ENCODE data around the gene ZNF532. TPM values are rescaled to one million over a fixed set of nuclear protein-coding genes. Genes with fewer than 3 reads are reported as not detected.

The ZNF532 gene
- total RNA-seq, 4 donors from 2014 or later: 48.3 to 128 (median 96.2) TPM

- Histone ChIP-seq H3K9me3 (peaks cover 0 to 10% (median 0%) of the 10 kb centered on the region in 3 donors), H3K27ac (no peak overlapping the region), H3K27me3 (no peaks in the 10 kb centered on the region), H3K4me3 (no peak overlapping the region), H3K4me1 (no peaks in the 10 kb centered on the region), H3K36me3 (peaks cover 0 to 6% of the 10 kb centered on the region in 2 donors)
- no peak for TF ChIP-seq POLR2AphosphoS5 (IDR thresholded peaks at IDR 0.05)
- TF ChIP-seq EP300 (IDR thresholded peaks at IDR 0.05): no peak
- no peak for TF ChIP-seq POLR2A (IDR thresholded peaks at IDR 0.05)
- TF ChIP-seq CTCF (IDR thresholded peaks at IDR 0.05): no peak
- 84 to 100% methylated on average over 1 to 2 of the region's 2 CpGs for WGBS, 2 donors (ENCODE audit: low coverage in 1 of 2)
- no peak for ATAC-seq
Measured at GRCh38 chr18:58989184-58989759, 124.6 kb downstream of the ZNF532 start.

- Histone ChIP-seq H3K4me1 (no peaks in the 10 kb centered on the region), H3K27me3 (no peaks in the 10 kb centered on the region), H3K27ac (peak overlapping the region in 3 of 4 donors; percentile 42 to 68 (median 66)), H3K36me3 (no peaks in the 10 kb centered on the region), H3K9me3 (peaks cover 0 to 10% (median 0%) of the 10 kb centered on the region in 3 donors), H3K4me3 (no peak overlapping the region)
- TF ChIP-seq EP300 (IDR thresholded peaks at IDR 0.05) (no peak), POLR2A (IDR thresholded peaks at IDR 0.05) (no peak), CTCF (IDR thresholded peaks at IDR 0.05) (no peak), POLR2AphosphoS5 (IDR thresholded peaks at IDR 0.05) (no peak)
- 50 to 76% methylated on average over 4 to 6 of the region's 6 CpGs for WGBS, 2 donors (ENCODE audit: low coverage in 1 of 2)
- no peak for ATAC-seq
Measured at GRCh38 chr18:58990720-58991119, 126.0 kb downstream of the ZNF532 start.

- TF ChIP-seq POLR2AphosphoS5 (IDR thresholded peaks at IDR 0.05) (no peak), POLR2A (IDR thresholded peaks at IDR 0.05) (no peak), EP300 (IDR thresholded peaks at IDR 0.05) (no peak), CTCF (IDR thresholded peaks at IDR 0.05) (no peak)
- H3K4me3 ChIP-seq: no peak overlapping the region
- H3K4me1 ChIP-seq: no peaks in the 10 kb centered on the region
- peak overlapping the region in 3 of 4 donors; percentile 42 to 76 (median 68) for H3K27ac ChIP-seq
- 59 to 65% methylated on average over 6 of the region's 7 CpGs for WGBS, 2 donors (ENCODE audit: low coverage in 1 of 2)
- ATAC-seq: no peak
- no peaks in the 10 kb centered on the region for H3K27me3 ChIP-seq
- H3K9me3 ChIP-seq: peaks cover 0 to 10% (median 0%) of the 10 kb centered on the region in 3 donors
- no peaks in the 10 kb centered on the region for H3K36me3 ChIP-seq
Measured at GRCh38 chr18:58991167-58991798, 126.6 kb downstream of the ZNF532 start.

- H3K36me3 ChIP-seq: no peaks in the 10 kb centered on the region
- TF ChIP-seq CTCF (IDR thresholded peaks at IDR 0.05) (no peak), EP300 (IDR thresholded peaks at IDR 0.05) (no peak), POLR2AphosphoS5 (IDR thresholded peaks at IDR 0.05) (no peak), POLR2A (IDR thresholded peaks at IDR 0.05) (no peak)
- no peaks in the 10 kb centered on the region for H3K27me3 ChIP-seq
- peaks cover 0 to under 1% (median 0%) of the 10 kb centered on the region in 3 donors for H3K4me1 ChIP-seq
- no peak for ATAC-seq
- no peak overlapping the region for H3K4me3 ChIP-seq
- H3K9me3 ChIP-seq: peaks cover 0 to 10% (median 0%) of the 10 kb centered on the region in 3 donors
- WGBS, 2 donors (ENCODE audit: low coverage in 1 of 2): 54 to 65% methylated on average over 12 to 15 of the region's 16 CpGs
- H3K27ac ChIP-seq: peak overlapping the region; percentile 42 to 76 (median 56)
Measured at GRCh38 chr18:58992301-58993231, 127.9 kb downstream of the ZNF532 start.
